ENCODE results near the gene SMC1A.
"Not testable (repeated sequence)": the region's sequence is repeated elsewhere in the genome, so short reads cannot be mapped to it uniquely, and the experiment has no call there.

SMC1A gene

GRCh38 chrX:53422086-53422860 lies at the start of gene SMC1A:
Gene SMC1A (minus strand): TSS chrX:53422654. CDS start chrX:53422600, 54 bp downstream.
- FAIRE-seq = peak; percentile 93

- no peak for FAIRE-seq
Observed at GRCh38 chrX:53471346-53471745, 48.9 kb upstream of the SMC1A start.

- not testable (repeated sequence) for FAIRE-seq
Observed at GRCh38 chrX:53468659-53469058, 46.2 kb upstream of the SMC1A start.

- no peak for FAIRE-seq
Observed at GRCh38 chrX:53458082-53458481, 35.6 kb upstream of the SMC1A start.

- FAIRE-seq = no peak
Observed at GRCh38 chrX:53456254-53456653, 33.8 kb upstream of the SMC1A start.

- no peak for FAIRE-seq
Observed at GRCh38 chrX:53452812-53453211, 30.4 kb upstream of the SMC1A start.

- no peak for FAIRE-seq
Observed at GRCh38 chrX:53449632-53450031, 27.2 kb upstream of the SMC1A start.

- FAIRE-seq = no peak
Observed at GRCh38 chrX:53447441-53447840, 25.0 kb upstream of the SMC1A start.

- no peak for FAIRE-seq
Observed at GRCh38 chrX:53445977-53446376, 23.5 kb upstream of the SMC1A start.

GRCh38 chrX:53442322-53442631 lies 19.8 kb upstream of the SMC1A start:
- no peak for FAIRE-seq

GRCh38 chrX:53441531-53442321 lies 19.3 kb upstream of the SMC1A start:
- FAIRE-seq = peak; percentile 5

- FAIRE-seq = no peak
Observed at GRCh38 chrX:53440621-53441517, 18.4 kb upstream of the SMC1A start.

GRCh38 chrX:53440101-53440500 lies 17.6 kb upstream of the SMC1A start:
- FAIRE-seq = peak; percentile 69

GRCh38 chrX:53438832-53439230 lies 16.4 kb upstream of the SMC1A start:
- FAIRE-seq = no peak

- no peak for FAIRE-seq
Observed at GRCh38 chrX:53438174-53438831, 15.8 kb upstream of the SMC1A start.

- FAIRE-seq = no peak
Observed at GRCh38 chrX:53437206-53437605, 14.8 kb upstream of the SMC1A start.

GRCh38 chrX:53435997-53436396 lies 13.5 kb upstream of the SMC1A start:
- peak; percentile 85 for FAIRE-seq

GRCh38 chrX:53433651-53434639 lies 11.5 kb upstream of the SMC1A start, which contains the start of gene HSD17B10:
Gene HSD17B10 (minus strand): TSS chrX:53434370. CDS start chrX:53434345, 25 bp downstream.
- peak; percentile 92 for FAIRE-seq

- FAIRE-seq = no peak
Observed at GRCh38 chrX:53430231-53430630, 7.8 kb upstream of the SMC1A start.

GRCh38 chrX:53429755-53430154 lies 7.3 kb upstream of the SMC1A start:
- no peak for FAIRE-seq

GRCh38 chrX:53422861-53423306 lies 430 bp upstream of the SMC1A start, which contains the start of gene RIBC1:
Gene RIBC1 (plus strand): TSS chrX:53422873. CDS start chrX:53426277, 3,404 bp downstream.
- no peak for FAIRE-seq

Data from colon (tissue), 2 donors.